RKO (cell line): Measurements from ENCODE around the gene DSCAM.
"Not testable (repeated sequence)": the region's sequence is repeated elsewhere in the genome, so short reads cannot be mapped to it uniquely, and the experiment has no call there.

Experiments
- DNase-seq: peaks from one replicate; pipeline ENCODE4 v3.0.0-alpha.2; 2016; ENCODE audit warnings: low spot score

DSCAM gene, protein sequence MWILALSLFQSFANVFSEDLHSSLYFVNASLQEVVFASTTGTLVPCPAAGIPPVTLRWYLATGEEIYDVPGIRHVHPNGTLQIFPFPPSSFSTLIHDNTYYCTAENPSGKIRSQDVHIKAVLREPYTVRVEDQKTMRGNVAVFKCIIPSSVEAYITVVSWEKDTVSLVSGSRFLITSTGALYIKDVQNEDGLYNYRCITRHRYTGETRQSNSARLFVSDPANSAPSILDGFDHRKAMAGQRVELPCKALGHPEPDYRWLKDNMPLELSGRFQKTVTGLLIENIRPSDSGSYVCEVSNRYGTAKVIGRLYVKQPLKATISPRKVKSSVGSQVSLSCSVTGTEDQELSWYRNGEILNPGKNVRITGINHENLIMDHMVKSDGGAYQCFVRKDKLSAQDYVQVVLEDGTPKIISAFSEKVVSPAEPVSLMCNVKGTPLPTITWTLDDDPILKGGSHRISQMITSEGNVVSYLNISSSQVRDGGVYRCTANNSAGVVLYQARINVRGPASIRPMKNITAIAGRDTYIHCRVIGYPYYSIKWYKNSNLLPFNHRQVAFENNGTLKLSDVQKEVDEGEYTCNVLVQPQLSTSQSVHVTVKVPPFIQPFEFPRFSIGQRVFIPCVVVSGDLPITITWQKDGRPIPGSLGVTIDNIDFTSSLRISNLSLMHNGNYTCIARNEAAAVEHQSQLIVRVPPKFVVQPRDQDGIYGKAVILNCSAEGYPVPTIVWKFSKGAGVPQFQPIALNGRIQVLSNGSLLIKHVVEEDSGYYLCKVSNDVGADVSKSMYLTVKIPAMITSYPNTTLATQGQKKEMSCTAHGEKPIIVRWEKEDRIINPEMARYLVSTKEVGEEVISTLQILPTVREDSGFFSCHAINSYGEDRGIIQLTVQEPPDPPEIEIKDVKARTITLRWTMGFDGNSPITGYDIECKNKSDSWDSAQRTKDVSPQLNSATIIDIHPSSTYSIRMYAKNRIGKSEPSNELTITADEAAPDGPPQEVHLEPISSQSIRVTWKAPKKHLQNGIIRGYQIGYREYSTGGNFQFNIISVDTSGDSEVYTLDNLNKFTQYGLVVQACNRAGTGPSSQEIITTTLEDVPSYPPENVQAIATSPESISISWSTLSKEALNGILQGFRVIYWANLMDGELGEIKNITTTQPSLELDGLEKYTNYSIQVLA (N-terminal part only)

DNA sequence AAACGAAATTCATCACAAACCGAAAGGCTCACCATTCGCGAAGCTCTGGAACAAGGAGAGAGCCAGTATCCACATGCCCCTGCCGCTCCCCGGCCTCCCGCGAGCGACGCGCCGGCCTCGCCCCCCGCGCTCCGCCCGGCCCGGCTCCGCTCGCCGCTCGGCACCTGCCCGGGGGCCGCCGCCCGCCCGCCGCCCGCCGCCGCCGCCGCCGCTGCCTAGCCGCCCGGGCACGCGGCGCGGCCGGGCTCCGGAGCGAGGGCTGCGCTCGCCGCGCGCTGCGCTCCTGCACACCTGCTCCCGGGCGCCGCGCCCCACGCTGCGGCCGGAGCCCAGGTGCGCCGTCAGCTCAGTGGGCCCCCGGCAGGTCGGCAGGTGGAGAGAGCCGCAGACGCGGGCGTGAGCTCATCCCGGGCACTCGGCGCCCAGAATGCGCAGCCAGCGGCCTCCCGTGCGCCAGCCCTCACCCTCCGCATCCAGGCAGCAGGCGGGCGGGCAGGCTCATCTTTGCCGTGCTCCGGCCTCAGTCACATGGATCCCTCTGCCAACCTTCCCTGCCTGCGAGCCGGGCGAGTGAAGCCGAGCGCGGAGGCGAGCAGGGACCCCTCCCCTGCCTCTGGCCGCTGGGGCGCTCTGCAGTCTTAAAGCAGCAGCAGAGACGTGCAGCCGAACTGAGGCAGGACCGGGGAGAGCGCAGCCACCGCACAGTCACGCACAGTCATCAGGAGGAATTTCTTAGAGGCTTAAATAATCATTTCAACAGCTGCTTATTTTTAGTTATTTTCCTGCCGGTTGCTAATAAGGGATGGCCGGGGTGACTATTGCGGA lies at the start of gene DSCAM:
DSCAM (minus strand) TSS at position 572 of the 825 bp plus-strand sequence; CDS start at position 75, 497 bp downstream.
- DNase-seq = no peak

DNA sequence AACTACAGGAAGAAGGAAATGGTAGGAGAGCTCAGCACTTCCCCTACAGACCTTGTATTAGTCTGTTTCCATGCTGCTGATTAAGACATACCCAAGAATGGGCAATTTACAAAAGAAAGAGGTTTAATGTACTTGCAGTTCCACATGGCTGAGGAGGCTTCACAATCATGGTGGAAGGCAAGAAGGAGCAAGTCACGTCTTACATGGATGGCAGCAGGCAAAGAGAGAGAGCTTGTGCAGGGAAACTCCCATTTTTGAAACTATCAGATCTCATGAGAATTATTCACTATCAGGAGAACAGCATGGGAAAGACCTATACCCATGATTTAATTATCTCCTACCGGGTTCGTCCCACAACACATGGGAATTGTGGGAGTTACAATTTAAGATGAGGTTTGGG lies 48.7 kb upstream of the DSCAM start:
- not testable (repeated sequence) for DNase-seq

DNA sequence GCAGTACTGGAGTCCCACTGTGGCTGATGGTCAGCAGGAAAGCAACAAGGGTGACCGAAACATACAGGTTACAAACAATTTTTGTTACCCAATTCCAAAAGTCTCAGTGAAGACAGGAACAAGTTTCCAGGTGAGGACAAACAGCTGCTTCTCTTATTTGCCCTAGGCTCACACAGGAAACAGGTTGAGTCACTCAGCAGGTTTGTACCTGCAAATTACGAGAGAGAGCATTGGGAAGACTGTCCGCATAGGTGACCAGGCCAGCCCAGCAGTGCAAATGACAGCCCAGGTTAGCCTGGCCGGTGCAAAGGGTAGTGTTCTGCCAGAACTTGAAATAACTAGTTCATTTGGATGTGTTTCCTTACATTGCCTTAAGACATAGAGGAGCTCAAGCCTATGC lies 40.0 kb upstream of the DSCAM start:
- DNase-seq = no peak

DNA sequence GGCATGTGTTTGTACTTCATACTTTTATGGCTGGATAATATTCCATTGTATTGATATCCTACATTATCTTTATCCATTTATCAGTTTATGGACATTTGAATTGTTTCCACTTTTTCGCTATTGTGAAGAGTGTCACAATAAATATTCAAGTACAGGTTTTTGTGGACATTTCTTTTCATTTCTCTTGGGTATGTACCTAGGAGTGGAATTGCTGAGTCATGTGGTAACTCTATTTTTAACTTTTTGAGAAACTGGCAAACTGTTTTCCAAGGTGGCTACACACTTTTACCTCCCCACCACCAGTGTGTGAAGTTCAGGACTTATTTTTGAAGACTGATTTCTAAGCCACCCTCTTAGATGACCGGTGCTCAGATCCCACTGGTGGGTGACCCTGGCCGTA lies 39.0 kb upstream of the DSCAM start:
- no peak for DNase-seq

DNA sequence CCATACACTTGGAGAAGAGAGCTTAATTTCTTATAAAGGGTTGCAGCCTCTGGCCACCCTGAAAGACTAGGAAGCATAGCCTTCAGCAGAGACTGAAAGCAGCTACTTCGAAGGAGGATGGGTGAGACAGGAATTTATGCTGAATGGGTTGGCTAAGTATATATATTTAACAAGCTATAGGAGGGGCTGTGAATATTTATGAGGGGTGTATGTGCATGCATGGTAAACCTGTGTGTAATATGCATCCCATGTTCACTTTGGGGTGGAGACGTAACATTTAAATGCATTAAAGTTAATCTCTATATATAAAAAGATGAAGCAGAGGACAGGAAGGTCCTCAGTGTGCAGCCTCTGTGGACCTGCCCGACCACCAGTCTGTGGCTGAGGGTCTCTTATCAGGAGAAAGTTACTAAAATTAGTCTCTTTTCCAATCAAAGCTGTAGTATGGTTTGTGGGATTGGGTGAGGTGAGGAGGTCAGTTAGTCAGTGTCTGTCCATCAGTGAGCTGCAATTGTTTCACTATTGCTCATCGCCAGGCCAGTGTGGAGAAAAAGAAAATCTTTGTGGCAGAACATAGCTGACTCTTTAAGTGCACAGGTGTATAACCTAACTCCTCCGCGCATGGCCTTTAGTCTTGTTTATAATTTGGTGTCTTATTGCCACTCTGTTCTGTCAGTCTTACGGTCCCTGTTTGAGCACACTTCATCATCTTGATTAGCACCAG lies 35.4 kb upstream of the DSCAM start:
- DNase-seq = no peak

DNA sequence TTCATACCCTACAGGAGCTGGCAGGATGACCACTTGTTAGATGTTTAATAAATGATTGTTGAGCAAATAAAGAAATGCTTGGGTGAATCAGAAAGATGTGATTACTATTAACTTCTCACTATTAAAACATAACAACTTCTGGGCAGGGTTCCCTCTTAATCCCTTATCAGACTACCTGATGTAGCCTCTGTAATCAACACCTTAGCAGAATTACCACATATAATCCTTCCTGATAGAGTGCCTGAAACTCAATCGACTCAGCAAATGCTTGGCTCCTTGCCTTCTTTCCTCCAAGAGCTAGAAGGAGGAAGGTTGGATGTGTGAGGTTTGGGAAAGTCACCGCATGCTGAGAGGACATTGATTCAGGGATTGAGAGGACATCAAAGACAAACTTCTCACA lies 34.8 kb upstream of the DSCAM start:
- no peak for DNase-seq

DNA sequence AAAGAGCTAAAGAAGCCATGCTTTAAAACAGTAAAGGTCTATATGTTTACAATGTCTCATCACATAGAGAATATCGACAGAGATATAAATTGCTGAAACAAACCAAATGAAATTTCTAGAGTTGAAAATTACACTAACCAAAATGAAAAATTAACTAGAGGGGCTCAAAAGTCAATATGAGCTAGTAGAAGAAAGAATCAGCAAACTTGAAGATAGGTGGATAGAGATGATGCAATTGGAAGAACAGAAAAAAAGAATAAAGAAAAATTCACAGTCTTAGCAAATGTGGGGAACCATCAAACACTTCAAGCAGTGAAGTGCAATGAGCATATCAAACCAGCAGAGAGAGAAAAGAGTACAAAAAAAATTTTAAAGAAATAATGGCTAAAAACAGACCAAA lies 24.1 kb upstream of the DSCAM start:
- no peak for DNase-seq

DNA sequence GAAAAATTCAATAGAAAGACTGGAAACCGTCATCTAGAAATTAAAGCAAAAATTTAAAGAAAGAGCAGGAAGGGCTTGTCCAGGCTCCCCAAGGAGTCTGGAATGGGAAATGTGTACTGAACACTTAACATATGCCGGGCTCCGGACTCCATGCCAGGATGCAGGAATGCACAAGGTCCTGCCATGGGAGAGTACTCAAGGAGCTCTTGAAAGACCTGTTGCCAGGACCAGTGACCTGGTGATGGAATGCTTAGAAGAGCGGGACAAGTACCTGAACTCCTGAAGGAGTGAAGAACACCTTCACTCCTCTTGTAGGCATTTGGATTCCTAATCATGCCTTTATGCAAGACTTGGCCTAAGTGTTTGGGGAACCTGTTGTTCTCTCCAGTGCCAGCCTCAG lies 16.9 kb upstream of the DSCAM start:
- DNase-seq = no peak

DNA sequence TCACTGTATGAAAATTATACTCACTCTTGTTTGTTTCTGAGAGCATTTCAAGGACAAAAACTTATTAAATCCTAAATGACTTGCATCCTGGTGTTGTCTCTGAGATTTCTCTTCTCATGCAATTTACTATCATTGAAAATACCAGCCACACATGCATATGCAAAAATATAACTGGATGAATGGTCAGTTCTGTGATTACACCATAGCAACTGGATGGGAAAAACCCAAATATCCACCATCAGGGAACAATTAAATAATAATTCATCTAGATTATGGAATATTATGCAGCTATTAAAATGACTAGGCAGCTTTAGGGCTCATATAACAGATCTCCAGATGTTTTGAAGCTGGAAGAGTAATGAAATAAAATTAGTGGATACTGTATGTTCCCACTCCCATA lies 11.6 kb upstream of the DSCAM start:
- DNase-seq = no peak

DNA sequence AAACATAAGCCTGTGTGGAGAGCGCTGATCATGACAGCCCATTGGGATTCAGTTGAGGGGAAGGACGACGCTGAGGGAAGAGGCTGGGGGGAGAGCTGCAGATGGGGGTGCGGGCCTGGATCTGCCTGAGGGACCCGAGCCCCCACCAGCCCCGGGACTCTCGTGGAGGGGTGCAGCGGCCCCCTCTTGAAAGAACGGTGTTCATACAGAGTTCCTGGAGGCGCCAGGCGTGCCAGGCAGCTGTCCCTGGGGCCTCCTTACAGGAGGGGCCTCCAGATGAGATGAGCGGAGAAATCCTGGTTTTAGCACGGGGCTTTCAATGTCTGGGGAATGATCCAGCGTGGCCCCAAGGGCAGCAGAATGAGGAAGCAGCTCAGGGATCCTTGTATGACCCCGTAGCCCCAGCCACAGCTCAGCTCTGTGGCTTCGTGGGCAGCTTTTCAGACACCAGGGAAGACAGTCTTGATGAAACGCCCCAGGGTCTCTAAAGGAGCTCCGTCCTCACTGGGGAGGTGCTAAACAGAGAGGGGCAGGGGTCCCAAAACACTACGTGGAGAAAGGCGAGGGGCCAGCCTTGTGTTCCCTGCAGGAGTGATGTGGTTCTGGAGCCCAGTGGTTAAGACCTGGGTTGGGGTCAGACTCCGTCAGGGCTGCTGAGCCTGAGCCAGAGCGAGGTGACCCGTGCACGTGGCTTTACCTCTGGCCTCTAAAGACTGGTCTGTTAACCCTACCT lies 7.2 kb upstream of the DSCAM start:
- DNase-seq = no peak

DNA sequence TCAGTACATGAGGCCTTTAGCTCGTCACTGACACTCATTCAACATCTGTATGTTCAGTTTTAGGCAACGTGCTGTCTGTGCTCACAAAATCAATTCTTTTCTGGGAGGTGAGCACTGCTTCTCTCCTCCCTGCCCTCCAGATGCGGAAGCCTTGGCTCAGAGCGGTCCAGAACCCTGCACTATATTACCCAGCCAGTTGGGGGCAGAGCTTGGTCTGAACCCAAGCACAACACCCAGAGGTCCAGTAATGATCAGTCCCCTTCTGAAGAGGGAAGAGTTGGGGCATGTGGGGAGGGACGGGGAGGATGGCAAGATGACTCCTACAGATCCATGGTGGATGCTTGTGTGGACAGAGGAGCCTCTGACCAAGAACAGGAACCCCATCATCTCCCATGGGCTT lies 5.6 kb upstream of the DSCAM start:
- DNase-seq = no peak

DNA sequence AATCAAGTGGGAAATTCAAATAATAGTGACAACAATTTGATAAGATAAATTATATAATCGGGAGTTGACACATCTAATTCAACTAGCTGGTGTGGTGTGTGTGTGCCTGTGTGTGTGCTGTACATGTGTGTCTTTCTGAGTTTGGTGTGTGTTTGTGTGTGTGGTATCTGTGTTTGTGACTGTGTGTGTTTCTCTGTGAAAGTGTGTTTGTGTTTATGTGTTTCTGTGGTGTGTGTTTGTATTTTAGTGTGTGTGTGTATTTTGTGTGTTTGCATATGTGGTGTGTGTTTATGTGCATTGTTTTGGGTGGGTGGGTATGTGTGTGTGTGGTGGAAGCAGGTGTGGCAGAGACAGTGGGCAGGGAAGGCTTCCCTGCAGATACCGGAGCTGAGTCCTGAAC lies 4.8 kb upstream of the DSCAM start:
- DNase-seq = no peak

DNA sequence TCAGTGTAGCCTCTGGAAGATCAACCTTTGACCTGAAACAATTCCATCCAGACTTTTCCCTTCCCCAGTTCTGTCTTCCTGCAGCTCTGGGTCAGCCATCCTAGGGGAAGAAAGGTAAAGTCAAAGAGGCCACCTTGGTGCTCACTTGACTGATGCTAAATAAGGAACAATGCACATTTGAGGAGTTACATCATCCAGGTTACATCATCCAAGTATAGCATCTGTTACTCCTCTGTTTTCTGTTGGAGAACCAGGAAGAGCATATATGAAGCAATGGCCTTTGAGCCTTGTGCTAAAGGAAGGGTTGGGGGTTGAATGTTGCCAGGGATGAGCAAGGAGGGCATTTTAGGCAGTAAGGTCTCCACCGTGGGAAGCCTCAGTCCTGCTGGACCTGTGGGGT lies 3.1 kb upstream of the DSCAM start:
- no peak for DNase-seq

DNA sequence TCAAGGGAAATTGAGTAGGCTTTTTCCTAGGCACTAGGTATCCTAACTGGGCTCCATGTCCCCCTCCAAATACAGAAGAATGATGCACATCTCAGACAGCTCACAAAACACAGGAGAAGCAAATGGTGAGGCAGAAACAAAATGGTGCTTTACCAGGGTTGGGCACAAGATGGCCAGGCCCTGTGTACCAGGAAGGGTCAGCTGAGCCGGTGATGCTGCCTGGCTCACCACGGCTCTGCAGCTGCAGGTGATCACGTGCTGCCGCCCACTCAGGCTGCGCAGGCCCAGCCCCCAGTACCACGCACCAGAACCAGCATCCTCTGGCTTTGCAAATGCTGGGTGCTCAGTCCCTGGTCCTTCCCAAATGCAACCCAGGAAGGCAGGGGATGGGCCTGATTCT lies 993 bp upstream of the DSCAM start:
- no peak for DNase-seq

DNA sequence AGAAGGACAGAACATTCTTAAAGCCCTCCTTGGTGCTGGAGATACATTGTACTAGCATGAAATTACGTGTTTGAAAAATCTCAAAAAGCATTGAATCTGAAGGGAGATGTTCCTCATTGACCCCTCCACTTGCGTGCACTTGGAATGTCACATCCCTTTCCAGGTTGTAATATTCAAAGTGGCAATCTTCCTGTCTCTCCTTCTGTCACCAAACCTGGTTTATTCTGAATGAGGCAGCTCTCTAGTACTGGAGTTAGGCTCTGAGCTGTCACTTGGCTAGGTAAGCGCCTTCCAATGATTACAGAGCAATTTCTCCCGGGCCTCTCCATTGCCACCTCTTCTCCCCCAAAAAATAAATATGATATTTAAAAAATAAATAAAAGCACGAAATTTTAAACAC lies 855 bp downstream of the DSCAM start:
- no peak for DNase-seq

DNA sequence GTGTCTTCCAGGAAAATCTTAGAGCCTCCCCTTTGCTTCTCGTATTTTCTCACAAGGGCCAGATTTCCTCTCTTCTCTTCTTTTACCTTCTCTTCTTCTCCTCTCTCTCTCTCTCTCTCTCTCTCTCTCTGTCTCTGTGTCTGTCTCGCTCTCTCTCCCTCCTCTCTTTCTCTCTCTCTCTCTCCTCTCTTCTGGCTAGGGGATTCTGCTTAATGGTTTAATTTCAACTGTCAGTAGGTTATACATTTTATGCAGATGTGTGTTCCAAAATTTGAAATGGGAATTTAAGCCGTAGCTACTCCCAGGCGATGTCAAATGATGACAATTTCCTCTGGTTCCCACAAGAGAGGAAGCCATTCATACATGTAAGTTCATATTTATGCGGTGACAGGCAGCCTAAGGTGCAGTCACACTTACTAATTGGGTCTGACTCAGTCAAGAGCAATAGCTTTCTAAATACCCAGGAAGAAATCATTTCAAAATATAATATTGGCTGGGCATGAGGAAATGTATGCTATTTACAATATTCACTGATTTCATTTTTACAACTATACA lies 1.4 kb downstream of the DSCAM start:
- DNase-seq = peak; percentile 92

DNA sequence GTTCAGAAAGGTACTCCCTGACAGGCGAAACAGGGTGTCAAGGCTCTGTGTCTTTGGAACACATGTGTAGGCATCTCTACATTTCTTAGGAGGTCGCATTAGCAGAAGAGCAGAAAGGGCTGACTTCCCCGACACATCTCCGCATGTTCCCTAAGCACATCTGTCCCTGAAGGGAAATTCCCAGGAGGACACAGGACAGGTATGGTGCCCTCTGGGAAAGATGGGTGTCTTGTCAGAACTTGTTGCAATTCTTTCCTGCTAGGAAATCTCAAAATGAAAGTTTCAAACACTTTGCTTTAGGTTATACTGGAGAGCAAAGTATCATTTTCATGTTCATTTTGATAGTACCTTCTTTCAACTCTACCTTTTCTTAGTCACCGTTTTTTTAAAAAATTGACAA lies 2.0 kb downstream of the DSCAM start:
- DNase-seq = no peak

DNA sequence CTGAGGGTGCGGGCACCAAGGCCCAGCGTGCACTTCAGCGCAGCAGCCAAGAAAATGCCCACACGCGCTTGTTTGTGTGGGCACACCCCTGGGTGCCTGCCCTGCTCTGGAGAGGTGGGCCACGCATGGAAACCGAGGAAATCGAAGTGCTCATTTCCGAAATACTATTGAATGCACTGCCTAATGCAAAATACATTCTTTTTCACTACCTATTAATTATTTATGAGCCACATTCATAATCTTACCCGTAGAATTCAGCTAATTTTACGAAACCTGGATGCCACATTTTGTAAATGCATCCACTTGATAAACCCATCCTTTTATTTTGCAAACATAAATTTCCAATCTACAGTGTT lies 4.8 kb downstream of the DSCAM start:
- no peak for DNase-seq

DNA sequence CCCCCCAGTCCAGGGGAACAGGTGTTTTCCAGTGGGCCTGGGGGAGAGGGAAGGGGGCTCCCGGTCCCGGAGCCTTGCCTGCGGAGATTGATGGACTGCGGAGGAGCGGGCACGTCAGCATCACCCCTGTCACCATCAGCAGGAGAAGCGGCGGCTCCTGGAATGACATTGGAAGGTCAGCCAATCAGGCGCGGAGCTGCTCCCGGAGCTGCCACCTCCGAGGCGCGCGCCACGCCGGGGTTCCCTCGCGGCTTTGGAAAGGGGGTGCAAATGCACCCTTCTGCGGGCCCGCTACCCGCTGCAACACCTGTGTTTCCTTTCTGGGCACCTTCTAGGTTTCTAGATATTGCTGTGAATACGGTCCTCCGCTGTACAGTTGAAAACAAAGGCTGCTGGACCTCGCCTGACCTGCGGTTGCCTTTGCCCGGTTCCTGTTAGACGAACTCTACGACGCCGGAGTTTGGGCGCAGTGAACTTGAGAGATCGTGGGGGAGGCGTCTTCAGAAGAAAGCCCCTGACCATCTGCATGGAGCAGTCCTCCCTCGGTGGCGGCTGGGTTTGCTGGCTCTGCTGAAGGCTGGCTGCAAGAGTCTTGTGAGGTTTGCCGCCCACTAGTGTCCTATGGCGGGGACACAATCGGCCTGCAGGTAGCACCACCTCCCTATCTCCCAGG lies 5.3 kb downstream of the DSCAM start:
- DNase-seq = no peak
